Stimulated activated CD8-positive, alpha-beta memory T cell treated with anti-CD3 and anti-CD28 coated beads, Interleukin-4, amount 100 ng/mL, for 48 hours (primary cell): Measurements from ENCODE around the gene PPP3CA.
"Not testable (repeated sequence)": the region's sequence is repeated elsewhere in the genome, so short reads cannot be mapped to it uniquely, and the experiment has no call there.

Source experiments
- DNase-seq: peaks from one replicate; pipeline ENCODE4 v3.0.0-alpha.2; 2020

The PPP3CA gene

DNA sequence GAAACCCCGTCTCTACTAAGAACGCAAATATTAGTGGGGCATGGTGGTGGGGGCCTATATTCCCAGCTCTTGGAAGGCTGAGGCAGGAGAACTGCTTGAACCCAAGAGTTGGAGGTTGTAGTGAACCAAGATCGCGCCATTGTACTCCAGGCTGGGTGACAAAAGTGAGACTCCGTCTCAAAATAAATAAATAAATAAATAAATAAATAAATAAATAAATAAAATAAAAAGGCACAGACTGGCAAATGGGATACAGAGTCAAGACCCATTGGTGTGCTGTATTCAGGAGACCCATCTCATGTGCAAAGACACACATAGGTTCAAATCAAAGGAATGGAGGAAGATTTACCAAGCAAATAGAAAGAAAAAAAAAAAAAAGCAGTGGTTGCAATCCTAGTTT lies 216.3 kb downstream of the PPP3CA start:
- DNase-seq = not testable (repeated sequence)

GRCh38 chr4:101128898-101129297 lies 218.4 kb downstream of the PPP3CA start:
- DNase-seq = not testable (repeated sequence)

DNA sequence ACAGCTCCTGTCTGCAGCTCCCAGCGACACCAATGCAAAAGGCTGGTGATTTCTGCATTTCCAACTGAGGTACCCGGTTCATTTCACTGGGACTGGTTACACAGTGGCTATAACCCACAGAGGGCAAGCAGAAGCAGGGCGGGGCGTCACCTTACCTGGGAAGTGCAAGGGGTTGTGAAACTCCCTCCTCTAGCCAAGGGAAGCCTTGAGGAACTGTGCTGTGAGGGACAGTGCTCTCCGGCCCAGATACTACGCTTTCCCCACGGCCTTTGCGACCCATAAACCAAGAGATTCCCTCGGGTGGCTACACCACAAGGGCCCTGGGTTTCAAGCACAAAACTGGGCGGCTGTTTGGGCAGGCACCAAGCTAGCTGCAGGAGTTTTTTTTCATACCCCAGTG lies 218.9 kb downstream of the PPP3CA start:
- DNase-seq = no peak

GRCh38 chr4:101127176-101127790 lies 220.0 kb downstream of the PPP3CA start:
- no peak for DNase-seq

- DNase-seq = no peak
Measured at GRCh38 chr4:101126059-101126458, 221.3 kb downstream of the PPP3CA start.

DNA sequence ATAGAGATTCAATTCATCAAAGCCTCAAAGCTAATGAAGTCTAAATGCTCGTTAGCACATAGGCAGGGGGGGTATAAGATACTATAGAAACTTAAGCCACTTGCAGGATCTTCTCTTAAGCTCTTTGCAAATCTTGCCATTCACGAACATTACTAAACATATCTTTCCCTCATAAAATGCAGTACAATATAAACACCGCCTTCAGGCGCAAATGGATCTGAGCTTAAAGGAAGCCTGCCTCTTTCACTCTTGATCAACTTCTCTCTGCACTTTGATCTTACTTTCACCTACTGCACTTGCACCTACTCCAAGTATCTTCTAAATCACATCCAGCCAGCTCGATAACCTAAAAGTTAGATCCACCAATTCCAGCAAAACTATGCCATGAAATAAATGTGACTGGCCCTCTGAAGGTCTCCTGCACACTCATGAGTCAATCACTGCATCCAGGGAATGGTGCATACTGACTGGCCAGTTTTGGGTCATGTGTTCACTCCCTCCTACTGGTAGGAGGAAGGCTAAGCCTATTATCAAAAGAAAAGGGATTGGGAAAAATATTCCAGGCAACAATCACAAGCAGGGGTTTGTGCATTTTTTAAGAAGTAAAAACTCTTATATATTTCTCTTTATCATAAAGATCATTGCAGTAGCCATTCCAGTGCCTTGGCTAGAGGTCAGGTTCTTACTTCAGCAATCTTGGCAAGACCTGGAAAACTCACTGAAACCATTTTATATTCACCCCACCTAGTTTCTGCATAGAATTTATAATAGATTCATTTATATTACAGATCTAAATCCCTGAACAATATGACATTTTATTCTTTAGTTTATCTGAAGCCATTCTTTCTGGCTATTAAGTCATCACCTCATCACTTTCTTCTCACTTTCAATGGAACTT lies 222.0 kb downstream of the PPP3CA start:
- no peak for DNase-seq

- no peak for DNase-seq
Measured at GRCh38 chr4:101123231-101123630, 224.1 kb downstream of the PPP3CA start.

DNA sequence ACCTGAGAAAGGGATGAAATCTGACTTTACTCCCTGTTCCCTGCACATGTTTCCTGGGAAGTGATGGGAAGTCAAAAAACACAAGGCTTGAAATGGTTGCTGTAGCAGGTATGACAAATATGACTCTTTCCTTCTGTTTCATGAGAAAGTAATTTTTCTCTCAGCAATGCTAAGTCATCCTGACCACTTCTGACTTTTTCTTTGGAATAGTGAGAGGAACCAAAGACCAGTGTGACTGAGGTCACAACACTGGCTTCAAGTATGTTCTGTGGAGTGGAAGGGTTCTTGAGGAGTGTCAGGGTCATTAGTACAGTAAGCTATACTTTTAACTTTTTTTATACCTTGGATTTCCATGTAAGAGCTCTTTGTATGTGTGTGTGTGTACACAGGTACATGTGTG lies 225.3 kb downstream of the PPP3CA start:
- DNase-seq = no peak

DNA sequence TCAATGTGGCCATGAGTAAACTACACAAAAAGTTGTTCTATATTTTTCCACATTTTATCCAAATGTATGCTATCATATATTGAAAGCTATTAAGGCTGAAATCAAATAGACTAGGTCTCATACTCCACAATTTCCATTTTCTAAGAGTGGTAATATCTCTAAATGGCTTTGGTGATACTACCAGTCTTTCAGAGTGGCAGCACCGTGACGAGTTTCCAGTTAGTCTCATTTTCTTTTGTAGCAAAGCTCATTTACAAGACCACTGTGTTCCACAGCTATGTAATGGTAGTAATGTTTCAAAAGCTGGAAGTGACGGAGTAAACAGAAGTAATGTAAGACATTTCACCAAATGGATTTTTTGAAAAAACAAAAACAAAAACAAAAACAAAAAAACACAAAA lies 228.2 kb downstream of the PPP3CA start:
- DNase-seq = no peak

GRCh38 chr4:101118617-101119016 lies 228.7 kb downstream of the PPP3CA start:
- DNase-seq = no peak

GRCh38 chr4:101115887-101116286 lies 231.4 kb downstream of the PPP3CA start:
- no peak for DNase-seq

GRCh38 chr4:101114936-101115372 lies 232.4 kb downstream of the PPP3CA start:
- DNase-seq = no peak

- no peak for DNase-seq
Measured at GRCh38 chr4:101104312-101105052, 242.8 kb downstream of the PPP3CA start.

DNA sequence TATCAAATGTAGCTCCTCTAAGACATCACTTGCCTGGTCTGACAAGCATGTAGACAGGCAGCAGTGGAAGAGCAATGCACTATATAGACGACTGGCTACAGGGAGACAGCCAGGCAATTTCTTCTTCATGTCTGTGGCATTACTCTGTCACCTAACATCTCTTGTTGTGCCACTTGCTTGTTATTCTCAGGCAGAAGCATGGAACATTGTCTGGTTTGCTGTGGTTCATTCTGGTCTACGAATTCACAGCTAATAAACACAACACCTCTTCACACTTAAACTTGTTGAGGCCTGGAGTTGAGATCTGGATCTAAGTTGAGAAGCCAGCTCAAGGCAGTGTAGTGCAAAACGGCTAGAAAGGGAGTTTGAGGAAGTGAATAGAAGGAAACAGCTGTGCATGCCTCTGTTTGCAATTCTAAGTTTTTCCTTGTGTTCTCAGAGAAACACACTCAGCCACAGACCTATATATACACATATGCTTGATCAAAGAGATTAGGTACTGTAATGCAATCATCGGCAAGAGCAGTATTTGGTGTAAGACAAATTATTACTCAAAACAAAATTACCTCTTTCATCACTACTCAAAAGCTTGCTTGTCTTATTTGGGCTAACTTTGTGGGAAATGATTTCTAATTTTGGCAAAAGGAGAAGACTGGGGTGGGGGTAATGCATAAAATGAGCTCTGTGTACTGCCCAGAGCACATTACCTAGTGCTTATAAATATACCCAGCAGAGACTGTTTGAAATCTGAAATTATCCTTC lies 243.8 kb downstream of the PPP3CA start:
- no peak for DNase-seq

- DNase-seq = no peak
Measured at GRCh38 chr4:101102114-101102742, 245.1 kb downstream of the PPP3CA start.

- DNase-seq = no peak
Measured at GRCh38 chr4:101101072-101101471, 246.3 kb downstream of the PPP3CA start.

DNA sequence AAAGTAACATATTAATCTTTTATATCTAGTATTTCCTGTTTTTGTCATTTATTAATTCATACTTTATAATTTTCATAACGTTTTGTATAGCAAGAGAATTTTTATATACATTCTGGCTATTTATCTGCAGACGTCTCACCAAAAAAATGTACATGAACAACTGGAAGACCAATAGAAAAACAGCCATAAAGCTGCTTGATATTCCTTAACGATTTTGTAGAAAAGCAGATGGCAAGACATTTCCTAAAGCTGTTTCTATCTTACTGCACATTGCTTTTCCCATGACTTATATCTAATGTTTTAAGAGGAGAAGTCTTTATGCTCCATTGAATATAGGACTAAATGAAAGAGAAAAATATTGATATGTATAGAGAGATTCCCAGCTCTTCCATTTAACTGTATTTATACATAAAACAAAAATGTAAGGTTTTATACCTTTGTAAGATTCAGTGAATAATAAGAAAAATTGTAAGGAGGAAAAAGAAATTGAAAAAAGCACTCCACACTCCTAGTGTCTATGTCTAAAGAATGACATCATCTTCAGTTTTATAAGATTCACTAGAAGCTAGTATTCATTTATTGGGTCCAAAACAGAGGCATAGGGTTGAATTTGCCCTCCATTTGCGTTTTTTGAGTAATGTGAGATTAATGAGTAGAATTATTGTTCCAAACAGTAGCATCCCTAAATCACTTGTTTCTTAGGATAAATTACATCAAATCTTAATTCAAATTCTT lies 248.5 kb downstream of the PPP3CA start:
- DNase-seq = no peak

- not testable (repeated sequence) for DNase-seq
Measured at GRCh38 chr4:101092609-101093008, 254.7 kb downstream of the PPP3CA start.

DNA sequence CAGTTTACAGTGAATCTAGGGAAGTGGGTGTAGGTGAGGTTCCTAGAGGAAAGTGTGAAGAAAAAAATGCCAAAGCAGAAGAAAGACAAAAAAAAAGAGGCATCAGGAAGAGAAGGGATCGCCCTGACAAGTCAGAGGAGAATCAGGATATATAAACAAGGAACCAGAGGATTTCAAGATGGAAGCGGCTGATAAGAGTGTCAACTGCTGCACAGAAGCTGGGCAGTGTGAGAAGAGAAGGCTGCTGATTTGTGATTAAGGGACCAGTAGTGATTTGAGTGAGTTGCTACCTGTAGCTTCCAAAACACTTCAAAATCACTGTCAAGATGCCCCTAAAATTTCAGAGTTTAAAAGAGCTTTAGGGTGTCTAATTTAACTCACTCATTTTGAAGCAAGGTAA lies 258.2 kb downstream of the PPP3CA start:
- DNase-seq = no peak

- DNase-seq = no peak
Measured at GRCh38 chr4:101086801-101087586, 260.3 kb downstream of the PPP3CA start.

DNA sequence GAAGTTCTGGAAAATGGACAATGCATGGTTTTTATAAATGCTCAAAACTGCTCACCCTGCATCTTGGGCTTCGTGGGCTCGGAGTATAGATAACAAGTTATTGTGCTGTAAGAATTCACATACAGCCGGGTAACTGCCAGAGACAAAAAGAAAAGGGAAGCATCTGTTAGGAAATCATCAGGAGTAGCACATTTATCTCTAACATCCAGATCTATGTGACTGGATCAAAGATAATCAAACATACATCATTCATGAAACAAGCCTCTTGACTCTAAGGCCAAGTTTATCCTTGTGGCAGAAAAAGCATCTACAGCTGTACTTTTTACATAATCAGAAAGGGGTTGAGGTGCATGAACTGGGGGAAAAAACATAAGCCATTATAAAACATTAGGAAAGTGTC lies 264.2 kb downstream of the PPP3CA start:
- DNase-seq = no peak
